HG02623 (cell line): Measurements from ENCODE around the gene DSTYK.
A peak's percentile ranks its signal among the peaks of the same experiment; 100 is the strongest.
"Not testable (repeated sequence)": the region's sequence is repeated elsewhere in the genome, so short reads cannot be mapped to it uniquely, and the experiment has no call there.

Experiments used
- ATAC-seq: cut with Tn5 transposase; IDR thresholded peaks from one replicate; pipeline ENCODE4 v1.9.1; 2021; ENCODE audit warnings: moderate library complexity; ENCODE audit not compliant: unreplicated experiment

DSTYK gene

DNA sequence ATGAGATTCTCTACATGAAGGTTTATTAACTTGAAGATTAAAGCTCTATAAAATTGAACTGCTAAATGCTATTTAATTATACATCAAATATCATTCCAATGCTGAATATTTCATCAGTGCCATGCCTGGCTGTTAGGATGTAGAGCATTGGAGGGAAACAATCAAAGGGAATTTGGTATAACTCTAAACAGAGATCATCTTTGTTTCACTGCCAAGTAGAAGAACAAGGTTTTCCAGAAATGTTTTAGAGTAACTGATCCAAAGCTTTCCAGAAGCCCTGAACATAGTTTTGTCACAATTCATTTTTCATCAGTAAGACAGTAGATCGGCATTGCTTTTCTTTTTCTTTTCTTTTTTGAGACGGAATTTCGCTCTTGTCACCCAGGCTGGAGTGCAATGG is 5.9 kb upstream of the DSTYK start:
- no peak for ATAC-seq

DNA sequence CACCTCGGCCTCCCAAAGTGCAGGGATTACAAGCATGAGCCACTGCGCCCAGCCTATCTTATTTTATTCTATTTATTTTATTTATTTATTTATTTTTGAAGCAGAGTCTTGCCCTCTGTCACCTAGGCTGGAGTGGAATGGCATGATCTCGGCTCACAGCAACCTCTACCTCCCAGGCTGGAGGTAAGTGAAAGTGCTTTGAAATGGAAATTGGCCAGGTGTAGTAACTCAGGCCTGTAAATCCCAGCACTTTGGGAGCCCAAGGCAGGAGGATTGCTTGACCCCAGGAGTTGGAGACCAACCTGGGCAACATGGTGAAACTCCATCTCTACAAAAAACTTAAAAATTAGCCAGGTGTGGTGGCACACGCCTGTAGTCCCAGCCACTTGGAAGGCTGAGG is 5.1 kb upstream of the DSTYK start:
- no peak for ATAC-seq

DNA sequence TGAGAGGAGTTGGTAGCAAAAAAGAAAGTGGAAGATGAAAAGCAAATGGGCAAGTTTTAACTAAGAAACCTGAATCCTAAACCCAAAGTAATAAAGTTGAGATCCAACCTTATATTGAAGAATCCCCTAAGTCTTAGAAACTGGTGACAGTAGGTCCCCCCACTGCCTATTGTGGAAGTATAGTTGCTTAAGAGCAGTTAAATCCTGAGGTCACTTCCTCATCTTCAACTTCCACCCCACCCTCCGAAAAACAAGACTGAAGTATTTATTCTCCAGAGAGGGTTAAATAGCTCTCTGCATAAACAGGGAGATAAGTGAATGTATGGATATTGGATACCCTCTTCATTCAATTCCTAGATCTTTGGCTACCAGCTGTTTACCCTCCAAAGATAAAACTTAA is 3.3 kb upstream of the DSTYK start:
- no peak for ATAC-seq

DNA sequence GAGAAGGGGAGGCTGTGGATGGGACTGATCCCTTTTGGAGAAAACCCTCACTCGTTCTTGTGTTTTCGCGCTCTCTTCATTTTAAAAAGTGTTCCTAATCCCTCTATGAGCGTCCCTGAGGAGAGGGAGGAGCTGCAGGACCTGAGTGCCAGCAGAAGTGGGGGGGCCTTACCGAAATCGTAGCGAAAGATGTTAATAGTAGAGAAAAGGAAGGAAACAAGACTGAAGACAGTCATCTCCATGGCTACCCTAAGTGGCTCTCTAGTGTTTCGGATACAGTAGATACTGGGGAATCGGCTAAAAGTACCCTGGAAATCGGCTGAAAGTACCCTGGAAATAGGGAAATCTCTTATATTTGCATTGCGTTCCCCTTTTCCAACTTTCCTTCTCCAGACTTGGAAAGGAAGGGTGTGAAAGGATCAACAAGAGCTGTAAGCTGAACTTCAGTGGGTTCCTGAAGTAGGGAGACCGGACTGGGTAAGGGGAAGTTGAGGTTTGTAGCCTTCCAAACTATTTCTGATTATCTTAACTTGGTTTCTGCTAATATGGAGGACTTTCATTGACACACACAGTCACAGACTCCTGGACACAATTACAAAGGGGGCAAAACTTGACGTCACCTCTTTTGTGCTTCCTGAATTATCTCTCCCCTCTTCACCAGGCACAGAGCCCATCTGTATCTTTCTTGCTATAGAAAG is 486 bp upstream of the DSTYK start:
- ATAC-seq: peak; percentile 12

DNA sequence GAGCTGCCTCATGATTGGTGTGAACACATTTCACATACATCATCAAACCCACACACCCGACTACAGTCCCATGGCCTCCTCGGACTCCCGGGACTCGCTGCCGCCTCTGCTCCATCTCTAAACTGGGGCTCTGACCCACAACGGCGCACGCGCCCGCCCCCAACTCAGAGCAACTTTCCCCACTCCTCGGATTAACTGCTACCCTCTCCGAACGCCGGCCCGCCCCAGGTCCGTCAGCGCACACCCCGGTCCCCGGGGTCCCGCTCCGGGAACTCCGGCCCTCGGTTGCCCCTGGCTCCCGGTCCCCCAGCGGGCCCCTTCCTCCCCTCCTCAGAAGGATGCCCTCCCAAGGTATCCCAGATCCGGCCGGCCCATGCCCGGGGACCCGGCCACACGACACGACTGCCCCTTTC is 740 bp downstream of the DSTYK start:
- ATAC-seq: peak; percentile 16

DNA sequence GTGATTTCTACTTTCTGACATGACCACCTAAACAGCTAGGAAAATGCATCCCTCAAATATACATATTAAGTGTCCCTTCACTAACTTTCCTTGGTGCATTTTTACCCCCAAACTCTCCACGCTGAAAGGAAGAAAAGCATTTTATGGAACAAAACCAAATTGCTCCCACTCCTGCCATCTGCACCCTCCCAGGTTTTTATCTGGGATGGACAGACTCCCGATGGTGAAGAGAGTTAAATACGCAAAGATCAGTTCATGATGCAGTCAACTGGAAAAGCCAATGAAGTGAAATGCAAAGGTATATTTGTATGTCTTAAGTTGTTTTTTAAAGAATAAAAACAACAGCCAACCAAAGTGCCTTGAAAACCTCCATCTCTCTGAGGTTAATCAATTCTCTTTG is 2.7 kb downstream of the DSTYK start:
- no peak for ATAC-seq

DNA sequence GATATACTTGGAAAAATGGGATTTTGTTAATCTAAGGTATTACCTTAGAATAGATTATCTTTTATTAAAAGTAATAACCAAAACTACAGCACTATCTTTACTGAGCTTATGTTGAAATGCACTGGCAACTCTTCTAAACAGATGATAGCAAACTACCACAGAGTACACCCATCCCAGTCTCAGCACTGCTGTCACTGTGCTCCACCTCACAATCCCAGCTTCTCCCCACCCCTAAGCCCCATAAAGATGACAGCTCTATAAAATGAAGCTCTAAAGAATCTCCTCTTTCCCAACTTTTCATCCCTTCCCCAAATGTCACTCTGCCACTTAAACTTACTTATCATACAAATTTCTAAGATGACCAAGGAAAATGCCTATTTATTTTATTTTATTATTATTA is 6.4 kb downstream of the DSTYK start:
- ATAC-seq: no peak

DNA sequence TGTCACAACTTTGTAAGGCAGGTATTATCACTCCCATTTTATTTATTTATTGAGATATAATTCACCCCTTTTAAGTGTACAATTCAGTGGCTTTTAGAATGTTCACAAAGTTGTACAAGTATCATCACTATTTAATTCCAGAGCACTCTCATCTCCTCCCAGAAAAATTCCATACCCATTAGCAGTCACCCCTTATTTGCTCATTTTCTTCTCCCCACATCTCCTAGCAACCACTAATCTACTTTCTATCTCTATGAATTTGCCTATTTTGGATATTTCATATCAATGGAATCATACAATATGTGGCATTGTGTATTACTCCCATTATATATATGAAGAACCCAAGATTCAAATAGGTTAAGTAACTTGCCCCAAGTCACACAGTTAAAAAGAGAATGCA is 7.0 kb downstream of the DSTYK start:
- ATAC-seq: no peak

DNA sequence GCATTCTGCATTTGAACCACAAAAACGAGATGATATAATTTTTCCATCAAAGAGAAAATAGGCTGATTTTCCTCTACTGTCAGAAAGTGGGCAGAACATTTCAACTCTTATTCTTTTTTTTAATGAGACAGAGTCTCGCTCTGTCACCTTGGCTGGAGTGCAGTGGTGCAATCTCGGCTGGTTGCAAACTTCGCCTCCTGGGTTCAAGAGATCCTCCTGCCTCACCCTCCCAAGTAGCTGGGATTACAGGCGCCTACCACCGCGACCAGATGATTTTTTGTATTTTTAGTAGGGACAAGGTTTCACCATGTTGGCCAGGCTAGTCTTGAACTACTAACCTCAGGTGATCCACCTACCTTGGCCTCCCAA is 11.6 kb downstream of the DSTYK start:
- no peak for ATAC-seq

DNA sequence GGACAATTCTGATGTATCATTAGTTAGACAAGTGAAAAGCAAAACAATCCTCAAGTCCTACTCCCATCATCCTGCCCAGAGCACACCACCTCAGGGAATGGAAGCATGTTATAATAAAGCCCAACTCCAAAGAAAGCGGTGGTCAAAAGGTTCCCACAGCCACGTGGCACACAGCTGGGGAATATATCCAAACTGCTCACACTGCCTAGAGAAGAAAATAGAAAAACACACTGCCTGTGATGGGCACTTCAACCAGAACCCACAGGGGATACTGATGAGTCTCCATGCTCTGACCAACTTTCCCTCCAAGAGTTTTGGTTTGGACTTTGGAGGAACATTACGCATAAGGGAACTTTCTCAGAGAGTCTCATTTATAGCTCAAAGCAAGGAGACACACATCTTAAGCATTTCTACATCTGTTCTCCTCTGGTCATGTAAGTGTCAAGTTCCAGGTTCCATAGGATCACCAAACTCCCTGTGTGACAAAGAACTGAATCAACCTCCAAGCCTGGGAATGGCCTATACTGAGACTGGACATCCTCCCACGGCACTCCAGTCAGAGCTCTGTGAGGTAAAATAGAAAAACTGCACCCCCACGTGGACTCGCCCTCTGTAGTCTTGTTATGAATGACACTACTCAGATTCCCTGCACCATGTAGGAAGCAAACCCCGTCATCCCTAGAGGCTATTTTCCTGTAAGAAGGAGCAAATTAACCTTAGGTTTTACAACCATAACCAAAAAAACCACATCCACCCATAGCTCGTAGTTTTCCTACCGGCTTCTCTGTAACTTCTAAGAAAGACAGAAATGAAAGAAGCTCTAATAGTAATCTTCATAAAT is 12.2 kb downstream of the DSTYK start:
- ATAC-seq: no peak

DNA sequence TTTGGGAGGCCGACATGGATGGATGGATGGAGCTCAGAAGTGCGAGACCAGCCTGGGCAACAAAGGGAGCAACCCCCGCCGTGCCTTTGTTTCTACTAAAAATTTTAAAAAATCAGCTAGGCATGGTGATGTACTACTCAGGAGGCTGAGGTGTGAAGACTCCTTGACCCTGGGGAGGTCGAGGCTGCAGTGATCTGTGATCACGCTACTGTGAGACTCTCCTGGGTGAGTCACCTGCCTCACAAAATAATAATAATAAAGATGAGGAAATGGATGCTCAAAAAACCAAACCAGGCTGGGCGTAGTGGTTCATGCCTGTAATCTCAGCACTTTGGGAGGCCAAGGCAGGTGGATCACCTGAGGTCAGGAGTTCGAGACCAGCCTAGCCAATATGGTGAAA is 19.2 kb downstream of the DSTYK start:
- no peak for ATAC-seq

DNA sequence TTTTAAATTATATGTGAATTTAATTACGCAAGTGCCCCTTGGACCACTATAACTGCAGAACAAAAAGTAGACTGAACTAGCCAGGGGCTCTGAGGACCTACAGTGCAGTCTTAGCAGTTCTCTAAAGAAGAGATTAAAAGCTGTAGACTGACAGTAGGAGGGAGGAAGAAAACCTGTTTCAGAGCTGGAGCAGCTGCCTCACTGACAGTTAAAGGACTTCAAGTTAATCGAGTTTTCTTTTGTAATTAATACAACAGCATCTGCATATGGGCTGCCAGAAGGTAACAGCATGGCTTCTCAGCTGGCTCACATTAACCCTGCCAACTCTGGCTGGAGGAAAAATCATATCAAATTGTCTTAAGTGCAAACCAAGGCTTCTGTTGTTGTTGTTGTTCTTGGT is 19.9 kb downstream of the DSTYK start:
- ATAC-seq: no peak

DNA sequence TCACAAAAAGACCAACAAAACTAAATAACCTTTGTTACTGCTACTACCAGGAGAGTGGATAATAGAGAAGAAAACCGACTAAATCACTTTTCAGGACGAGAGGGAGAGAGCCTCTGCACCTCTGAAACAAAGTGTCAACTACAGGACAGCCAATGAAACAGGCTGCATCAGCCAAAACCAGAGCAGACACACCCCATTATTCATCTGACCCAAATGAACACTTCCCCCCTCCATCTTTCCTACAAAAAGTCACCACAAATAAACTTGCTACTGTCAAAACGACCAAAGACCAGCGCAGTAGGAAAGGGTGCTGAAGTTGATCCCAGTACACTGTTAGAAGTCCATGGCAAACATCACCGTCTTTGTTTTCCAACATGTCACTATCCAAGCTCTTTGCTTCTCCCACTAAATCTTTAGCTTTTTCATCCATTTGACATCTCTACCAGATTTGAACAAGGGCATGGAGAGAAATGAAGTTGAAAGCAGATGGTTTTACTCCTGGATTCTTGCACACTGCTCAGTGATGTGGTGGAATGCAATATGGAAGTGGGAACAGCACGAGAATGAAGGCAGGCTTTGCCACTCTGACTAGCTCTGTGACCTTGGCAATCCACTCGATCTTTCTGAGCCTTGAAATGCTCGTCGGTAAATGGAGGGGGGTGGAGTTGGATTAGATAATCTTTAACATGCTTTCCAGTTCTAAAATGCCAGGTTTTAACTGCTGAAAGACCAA is 20.5 kb downstream of the DSTYK start:
- ATAC-seq: no peak

DNA sequence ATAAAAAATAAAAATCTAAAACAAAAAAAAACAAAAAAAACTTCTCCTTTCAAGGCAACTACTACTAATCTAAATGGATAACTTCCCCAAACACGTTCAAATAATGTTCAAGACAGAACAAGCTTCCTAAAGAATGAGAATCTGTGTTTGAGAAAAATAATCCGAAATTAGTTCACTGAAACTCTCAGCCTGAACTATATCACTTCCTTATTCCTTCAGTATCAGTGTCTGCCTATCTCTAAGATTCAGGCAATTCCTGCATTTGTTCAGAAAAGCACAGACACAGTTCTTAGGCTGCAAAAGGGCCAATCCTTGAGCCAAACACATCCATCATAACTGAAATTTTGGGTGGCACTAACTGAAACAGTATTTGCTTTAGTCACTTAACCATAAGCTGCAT is 22.4 kb downstream of the DSTYK start:
- ATAC-seq: no peak

DNA sequence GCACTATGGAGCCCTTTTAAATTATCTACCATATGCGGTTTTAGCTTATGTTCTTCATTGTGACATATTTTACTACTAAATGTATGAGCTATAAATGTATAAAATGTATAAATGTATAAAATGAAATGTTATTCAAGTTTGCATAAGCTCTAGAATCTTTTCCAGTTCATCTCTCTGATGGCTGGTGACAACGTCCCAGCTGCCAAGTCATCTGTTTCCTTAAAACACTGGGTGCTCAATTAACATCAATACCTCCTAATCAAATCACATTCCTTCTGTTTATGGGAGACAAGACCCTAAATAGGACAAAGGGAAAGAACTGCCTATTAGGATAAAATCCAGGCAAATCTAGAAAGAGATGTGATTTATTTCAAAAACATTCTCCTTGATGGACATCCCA is 22.9 kb downstream of the DSTYK start:
- no peak for ATAC-seq

DNA sequence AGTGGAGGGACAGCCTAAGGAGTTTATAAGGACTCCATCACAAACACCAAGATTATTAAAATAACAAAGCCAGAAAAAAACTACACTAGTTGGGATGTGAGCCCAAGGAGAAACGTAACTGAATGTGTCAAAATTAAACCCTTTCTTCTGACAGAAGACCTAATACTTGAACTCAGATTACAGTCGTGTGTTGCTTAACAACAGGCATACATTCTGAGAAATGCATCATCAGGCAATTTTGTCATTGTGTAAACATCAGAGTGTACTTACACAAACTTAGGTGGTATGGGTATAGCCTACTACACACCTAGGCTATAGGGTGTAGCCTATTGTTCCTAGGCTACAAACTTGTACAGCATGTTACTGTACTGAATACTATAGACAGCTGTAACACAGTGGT is 23.4 kb downstream of the DSTYK start:
- no peak for ATAC-seq

DNA sequence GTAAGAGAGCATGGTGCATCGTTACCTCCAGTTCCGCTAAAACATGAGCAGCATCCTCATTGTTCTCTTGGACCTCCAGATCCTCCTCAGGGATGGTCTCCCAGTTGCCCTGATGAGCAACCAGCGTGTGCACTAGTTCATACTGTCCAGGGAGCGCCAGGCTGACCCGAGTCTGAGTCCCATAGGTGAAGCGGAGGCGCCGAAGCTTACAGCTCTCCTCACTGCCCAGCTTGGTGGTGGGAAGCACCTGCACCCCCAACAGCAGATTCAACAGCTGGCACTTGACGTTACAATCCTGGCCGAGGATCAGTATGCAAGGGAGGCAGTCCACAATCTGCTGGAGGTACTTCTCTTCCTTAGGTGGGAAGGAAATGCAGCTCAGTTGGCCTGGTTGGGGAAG is 24.1 kb downstream of the DSTYK start:
- no peak for ATAC-seq

DNA sequence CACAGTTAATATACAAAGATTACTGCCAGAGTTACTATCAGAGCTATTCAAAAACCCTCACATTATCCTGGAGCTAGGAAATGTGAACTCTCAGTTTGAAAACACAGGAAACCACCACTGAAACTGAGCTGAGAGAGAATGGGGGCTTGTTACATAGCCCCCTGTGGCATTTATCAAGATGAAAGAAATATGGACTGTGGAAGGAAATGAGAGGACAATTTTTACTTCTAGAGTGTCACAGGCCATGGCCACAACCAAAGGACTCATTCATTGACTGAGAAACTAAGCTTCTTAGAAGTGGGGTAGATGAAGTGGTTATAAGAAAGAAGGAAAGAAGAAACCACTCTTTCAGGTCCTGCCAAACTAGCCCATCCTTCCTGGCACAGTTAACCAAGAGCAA is 25.3 kb downstream of the DSTYK start:
- no peak for ATAC-seq

DNA sequence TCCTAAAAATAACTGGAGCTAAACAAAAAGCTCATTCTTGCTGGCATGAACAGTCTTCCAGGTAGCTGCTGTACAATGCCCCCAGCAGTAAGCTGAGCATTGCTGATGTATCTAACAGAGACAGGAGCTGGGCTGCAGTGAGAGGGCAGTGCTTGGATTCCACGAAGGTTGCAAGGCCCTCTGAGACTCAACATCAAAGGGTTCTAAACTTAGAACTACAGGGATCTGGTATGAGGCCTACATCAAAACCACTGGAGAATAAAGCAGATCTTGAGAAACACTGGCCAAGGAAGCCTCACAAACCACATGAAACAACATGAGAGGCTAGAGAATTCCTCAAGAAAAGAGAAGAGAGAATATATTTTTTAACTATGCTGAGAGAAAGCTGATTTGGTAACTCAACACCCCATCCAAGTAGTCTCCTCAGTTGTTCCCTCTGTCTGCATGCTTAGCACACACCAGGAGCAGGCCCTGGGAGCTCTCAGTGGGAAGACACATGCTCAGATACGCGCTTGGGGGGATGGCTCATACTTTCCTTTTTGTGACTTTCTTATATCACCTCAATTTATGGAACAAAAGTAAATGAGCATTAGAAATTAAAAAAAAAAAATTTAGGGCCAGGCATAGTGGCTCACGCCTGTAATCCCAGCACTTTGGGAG is 27.7 kb downstream of the DSTYK start:
- no peak for ATAC-seq

DNA sequence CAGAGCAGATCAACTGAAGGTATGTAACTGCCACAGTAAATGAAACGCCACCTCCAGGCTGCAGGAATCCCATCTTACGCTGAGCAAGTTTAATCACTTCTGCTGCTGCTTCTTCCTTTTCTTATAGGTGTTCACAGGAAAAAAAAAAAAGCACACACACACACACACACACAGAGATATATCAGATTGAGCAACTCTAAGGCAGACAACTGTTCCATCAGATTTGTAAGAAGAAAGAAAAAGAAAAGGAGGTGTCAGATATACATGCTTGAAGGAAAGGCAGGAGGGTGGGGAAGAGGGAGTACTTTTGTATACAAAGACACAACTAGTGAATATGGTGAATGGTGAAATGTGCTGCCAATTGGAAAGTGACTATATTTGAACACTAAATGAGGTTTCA is 28.6 kb downstream of the DSTYK start:
- ATAC-seq: no peak

DNA sequence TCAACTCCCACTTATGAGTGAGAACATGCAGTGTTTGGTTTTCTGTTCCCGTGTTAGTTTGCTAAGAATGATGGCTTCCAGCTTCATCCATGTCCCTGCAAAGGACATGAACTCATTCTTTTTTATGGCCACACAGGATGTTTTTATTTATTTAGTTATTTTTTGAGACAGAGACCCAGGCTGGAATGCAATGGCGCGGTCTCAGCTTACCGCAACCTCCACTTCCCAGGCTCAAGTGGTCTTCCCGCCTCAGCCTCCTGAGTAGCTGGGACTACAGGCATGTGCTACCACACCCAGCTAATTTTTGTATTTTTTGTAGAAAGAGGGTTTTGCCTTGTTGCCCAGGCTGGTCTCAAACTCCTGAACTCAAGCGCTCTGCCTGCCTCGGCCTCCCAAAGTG is 31.2 kb downstream of the DSTYK start:
- ATAC-seq: not testable (repeated sequence)
